CD4-positive, alpha-beta T cell treated with Interleukin-17A for 1 hour (primary cell): Measurements from ENCODE around the gene GRM1.
"Not testable (repeated sequence)": the region's sequence is repeated elsewhere in the genome, so short reads cannot be mapped to it uniquely, and the experiment has no call there.

Source experiments
- DNase-seq: peaks from one replicate; pipeline ENCODE4 v3.0.0-alpha.2; 2020

Gene GRM1

GRCh38 chr6:146202570-146202969, 173.7 kb downstream of the GRM1 start:
- DNase-seq, result no peak

DNA sequence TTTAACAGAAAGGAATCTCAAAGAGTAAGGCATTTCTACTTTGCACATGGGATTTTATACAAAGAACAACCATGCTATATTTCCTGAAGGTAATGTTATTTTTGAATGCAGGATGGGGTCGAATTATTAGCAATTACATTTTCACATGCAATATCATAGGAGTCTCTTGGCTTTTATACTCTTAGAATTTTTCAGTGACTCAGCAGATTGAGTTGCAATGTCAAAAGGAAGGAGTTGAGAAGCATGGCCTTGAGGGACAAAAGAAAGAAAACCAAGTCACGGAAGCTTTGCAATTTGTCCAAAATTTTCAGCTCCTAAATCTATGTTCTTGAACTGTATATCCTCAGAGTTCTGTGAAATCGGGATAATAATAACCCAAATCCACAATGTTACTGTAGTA, 181.1 kb downstream of the GRM1 start:
- DNase-seq, result no peak

DNA sequence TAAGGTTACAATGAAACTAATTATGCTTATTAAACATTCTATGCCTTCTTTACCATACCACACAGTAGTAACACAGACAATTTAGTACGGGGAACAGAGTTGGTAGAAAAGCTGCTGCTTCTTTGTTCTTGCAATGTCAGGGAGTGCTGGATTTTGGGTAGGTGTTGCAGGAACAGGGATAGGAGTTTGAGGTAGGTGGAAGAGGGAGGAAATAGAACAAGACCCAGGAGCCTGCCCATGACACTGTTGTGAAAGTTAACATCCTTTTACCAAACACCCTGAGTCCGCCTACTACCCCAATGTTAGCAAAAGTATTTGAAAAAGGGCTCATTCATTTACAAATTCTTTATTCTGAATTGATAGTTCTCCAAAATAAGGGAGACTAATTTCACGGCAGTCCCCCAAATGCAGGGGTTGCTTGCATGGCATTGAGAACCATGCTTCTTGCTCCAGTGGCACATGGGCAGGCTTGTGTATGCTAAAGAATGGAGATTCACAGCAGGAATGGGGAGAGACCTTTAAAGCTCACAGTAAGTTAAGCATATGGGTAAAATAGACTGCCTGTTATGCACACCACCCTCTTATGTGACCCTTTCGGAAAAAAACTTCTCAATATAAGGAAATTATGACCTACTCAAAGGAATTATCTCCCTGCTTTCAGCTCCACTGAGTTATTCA, 181.7 kb downstream of the GRM1 start:
- no peak for DNase-seq

GRCh38 chr6:146211646-146212045, 182.8 kb downstream of the GRM1 start:
- no peak for DNase-seq

DNA sequence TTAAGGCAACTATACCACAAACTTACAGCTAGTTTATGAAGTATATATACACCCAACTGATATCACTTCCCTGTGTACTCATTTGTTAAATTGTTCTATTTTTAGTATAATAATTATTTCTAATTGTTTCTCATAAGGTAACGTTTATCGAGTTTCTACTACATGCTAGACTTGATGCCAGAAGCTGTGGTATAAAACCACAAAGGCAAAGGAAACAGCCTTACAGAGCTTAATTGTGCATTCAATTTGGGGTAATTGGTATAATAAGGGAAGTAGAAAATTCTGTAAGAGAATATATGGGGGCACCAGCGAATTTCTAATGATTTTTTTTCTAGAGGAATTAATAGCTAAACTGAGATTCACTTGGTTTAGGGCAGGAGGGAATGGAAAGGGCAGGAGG, 183.9 kb downstream of the GRM1 start:
- no peak for DNase-seq

GRCh38 chr6:146219101-146219500, 190.2 kb downstream of the GRM1 start:
- DNase-seq, result no peak

DNA sequence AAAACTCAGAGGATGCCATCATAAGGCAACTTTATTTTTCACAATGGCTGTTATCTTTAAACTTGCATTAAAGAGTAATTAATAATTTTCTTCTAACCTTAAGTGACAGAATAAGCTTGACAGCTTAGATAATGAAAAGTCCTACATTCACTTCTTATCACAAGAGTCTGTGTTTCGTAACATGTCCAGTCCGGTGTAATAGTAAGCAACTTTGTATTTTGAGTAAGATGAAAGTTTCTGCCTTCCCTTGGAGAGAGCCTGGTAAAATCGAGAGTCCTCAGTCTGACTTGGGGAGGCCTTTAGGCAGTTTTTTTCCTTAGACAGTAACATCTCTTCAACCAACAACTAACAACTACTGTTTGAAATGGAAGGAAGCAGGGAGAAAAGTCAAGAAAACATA, 195.6 kb downstream of the GRM1 start:
- DNase-seq, result no peak

- no peak for DNase-seq
Measured at GRCh38 chr6:146224988-146225387, 196.1 kb downstream of the GRM1 start.

- no peak for DNase-seq
Measured at GRCh38 chr6:146240322-146240721, 211.5 kb downstream of the GRM1 start.

- no peak for DNase-seq
Measured at GRCh38 chr6:146240807-146241206, 211.9 kb downstream of the GRM1 start.

GRCh38 chr6:146243646-146244045, 214.8 kb downstream of the GRM1 start:
- DNase-seq, result not testable (repeated sequence)

GRCh38 chr6:146244630-146245143, 215.8 kb downstream of the GRM1 start:
- DNase-seq, result no peak

DNA sequence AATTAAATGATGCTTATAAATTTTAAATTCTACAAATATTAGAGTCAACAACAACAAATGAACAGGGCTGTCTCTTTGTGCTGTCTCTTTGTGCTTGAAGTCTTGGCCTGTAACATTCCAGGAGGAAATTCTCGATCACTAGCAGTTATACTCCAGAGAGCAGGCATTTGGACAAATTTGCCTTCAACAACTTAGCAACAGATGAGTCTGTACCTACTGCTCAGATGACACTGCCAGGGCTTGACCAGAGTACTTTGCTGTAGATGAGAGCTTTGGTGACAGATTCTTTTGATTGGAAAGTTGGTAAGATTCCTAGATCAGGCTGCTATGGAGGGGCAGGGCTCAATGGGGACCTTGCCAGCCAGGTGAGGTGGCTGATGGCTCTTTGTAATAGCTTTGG, 217.2 kb downstream of the GRM1 start:
- DNase-seq, result no peak

GRCh38 chr6:146253691-146254090, 224.8 kb downstream of the GRM1 start:
- no peak for DNase-seq

DNA sequence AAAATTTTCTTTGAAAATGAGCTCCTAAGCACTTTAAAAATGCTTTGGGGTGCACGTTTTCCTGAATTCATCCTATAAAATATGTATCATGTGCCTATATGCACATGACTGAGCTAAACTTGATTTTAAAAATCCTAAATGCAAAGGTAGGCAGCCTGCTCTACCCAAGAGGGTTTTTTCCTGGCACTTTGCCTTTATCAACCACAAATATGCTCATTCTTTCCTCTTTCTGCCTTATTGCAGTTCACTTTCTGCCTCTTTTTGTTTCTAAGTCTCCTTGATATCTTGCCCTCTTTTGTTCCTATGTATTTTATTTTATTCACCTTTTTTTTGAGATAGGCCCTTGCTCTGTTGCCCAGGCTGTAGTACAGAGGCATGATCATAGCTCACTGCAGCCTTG, 229.3 kb downstream of the GRM1 start:
- no peak for DNase-seq

DNA sequence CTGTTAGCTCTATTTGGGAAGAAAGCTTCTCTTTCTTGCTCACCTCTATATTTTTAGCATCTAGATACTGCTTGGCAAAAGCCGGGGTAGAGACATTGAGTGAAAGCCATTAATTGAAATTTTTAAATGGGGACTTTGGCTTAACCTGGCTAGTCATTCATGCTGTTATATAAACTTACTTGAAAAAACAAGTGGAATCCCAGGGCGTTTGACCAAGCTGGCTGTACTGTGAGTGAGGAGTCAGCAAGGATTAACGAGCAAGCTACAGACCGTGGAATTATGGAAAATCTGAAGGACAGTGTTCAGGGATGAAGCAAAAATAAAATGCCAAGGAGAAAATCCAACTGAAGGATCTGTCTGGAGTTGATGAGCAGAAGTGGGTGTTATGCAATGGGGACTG, 232.0 kb downstream of the GRM1 start:
- no peak for DNase-seq

GRCh38 chr6:146265056-146265455, 236.2 kb downstream of the GRM1 start:
- no peak for DNase-seq

DNA sequence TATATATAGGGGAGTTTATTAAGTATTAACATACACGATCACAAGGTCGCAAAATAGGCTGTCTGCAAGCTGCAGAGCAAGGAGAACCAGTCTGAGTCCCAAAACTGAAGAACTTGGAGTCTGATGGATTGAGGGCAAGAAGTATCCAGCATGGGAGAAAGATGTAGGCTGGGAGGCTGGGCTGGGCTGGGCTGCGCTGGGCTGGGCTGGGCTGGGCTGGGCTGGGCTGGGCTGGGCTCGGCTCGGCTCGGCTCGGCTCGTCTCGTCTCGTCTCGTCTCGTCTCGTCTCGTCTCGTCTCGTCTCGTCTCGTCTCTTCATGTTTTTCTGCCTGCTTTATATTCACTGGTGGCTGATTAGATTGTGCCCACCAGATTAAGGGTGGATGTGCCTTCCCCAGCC, 238.6 kb downstream of the GRM1 start:
- no peak for DNase-seq

DNA sequence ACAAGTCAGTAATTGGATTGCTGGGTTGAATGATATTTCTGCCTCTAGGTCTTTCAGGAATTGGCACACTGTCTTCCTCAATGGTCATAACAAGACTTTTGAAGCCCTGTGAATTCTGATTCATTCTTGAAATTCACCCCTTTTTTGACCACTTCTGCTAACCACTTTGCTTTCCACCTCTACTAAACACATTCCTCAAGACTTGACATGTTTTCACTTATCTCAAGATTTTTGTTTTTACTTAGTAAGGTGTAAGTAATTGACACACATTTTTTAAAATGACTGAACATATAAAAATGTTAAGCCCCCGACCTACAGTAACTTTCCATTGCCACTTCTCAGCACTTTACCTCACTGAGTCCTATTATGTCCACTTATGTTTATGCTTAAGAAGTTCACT, 239.1 kb downstream of the GRM1 start:
- no peak for DNase-seq

GRCh38 chr6:146269482-146269881, 240.6 kb downstream of the GRM1 start:
- DNase-seq, result no peak

DNA sequence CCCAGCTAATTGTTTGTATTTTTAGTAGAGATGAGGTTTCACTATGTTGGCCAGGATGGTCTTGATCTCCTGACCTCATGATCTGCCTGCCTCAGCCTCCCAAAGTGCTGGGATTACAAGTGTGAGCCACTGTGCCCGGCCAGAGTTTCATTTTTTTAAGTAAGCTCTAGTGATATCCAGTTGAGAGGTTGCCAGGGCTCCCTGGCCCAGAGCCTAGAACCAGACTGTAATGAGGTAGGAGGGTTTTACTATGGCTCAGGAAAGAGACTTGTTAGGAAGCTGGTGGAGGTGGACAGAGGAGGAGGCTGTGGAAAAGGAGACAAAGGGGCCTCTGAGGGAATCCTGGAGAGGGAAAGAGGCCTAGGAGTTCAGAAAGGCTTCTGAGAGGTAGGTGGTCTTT, 242.3 kb downstream of the GRM1 start:
- not testable (repeated sequence) for DNase-seq

DNA sequence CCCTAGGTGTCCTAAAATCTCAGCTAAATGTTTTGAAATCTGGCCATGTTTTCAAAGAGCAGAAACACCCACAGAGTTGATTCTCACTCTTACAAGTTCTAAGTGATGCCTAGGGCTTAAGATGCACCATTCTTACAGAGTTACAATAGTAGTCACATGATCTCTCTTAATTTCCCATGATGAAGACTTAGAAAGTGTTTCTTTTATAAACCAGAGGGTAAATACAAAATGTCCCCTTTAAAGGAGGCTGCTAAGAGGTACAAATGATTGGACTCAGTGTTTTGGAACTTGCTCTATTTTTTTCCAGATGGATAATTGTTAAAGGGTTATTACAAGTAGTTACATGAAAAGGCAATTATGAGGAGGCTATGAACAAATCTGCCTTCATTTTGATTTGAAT, 244.6 kb downstream of the GRM1 start:
- DNase-seq, result no peak

DNA sequence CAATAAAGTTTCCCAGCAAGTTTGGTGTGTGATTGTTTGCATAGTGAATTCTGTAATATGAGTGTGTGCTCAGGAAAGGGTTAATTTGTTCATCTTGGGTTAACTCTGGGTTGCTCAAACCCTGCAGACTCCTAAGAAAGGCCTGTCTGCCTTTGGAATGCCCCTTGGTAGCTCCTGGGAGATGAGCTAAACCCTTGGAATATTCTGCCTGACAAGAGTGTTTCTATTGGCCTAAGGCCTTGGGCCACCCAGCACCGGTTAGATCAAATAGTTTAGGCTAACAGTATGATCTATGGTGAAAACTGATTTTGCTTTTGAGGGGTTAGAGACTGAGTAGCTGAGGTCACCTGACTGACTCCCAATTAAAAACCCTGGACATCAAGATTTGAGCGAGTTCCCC, 248.3 kb downstream of the GRM1 start:
- no peak for DNase-seq

DNA sequence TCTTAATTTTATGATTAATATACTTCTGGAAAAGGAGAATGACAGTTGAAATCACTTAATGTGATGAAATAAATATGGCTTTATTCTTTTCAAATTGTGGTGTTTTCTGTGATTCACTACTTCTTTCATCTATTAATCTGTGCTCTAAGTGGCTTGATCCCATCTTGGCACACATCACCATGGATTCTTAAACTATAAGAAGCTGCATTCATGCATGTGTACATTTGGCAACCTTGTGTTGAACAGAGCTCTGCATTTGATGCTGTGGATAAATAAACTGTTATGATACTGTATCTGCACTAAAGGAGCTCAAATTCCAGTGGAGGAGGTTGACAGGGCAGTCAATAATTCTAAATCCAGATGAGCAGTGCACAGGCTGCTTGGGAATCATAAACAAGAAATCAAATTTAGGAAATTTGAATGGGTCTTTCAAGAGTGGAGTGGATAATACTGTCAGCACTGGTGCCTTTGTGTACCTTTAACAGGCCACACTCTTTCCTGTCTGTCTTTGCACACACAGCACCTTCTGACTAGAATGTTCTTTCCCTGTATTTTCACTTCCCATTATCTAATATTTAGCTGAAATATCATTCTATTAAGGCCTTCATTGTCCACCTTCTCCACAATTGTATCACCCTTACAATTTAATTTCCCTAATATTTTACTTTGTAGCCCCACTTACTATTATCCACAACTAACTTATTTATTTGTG, 252.9 kb downstream of the GRM1 start:
- no peak for DNase-seq

GRCh38 chr6:146282837-146283236, 254.0 kb downstream of the GRM1 start:
- DNase-seq, result no peak
